HepG2 (cell line): ENCODE results near the gene CADM3. TPM values are rescaled to one million over a fixed set of nuclear protein-coding genes. Genes with fewer than 3 reads are reported as not detected.

Experiments
- ATAC-seq: fragments of 200-7000 bp; cut with Tn5 transposase; 3 replicates; pipeline ENCODE4 v1.9.1; 2020; ENCODE audit warnings: mild to moderate bottlenecking, moderate library complexity
- BruUV-seq: library from RNA; stranded (reverse); fragments of 400-500 nt; replicated peaks from 2 replicates; lab custom pipeline; 2021; lab: Mats Ljungman, UMichigan
- CTCF ChIA-PET: fragments of 300-600 bp; formaldehyde crosslinking; extraction: SDS; loops from one replicate; lab custom pipeline; 2021; ENCODE audit warnings: low total read pairs, inconsistent platforms, low intra/inter-chr PET ratio; lab: Yijun Ruan, JAX
- POLR2A ChIA-PET: fragments of 350-600 bp; sonication (Branson Sonifier 250); formaldehyde crosslinking; loops from one replicate; lab custom pipeline; 2020; ENCODE audit warnings: antibody characterized with exemption, inconsistent platforms; lab: Yijun Ruan, JAX
- DNase-seq: peaks from one replicate; pipeline ENCODE4 v3.0.0-alpha.2; 2015; ENCODE audit warnings: low spot score
- FAIRE-seq: peaks from 3 replicates; lab custom pipeline; 2011; peaks lifted over from hg19 to GRCh38; lab: Jason Lieb, UNC
- H2AFZ ChIP-seq: one replicate; pipeline ENCODE4 v1.6.1; 2011; ENCODE audit warnings: low read length, inconsistent platforms
- H3K27ac ChIP-seq: fragments of 300-600 bp; 3 replicates; pipeline ENCODE4 v1.8.0; 2011; ENCODE audit warnings: mixed run types, mild to moderate bottlenecking, mixed read lengths, low read length, inconsistent platforms; ENCODE audit not compliant: insufficient read depth; ENCODE audit errors: extremely low read length
- H3K27me3 ChIP-seq, 2 experiments: fragments of 200-600 bp in 1 of 2; 2 replicates in 1 of 2; 3 replicates in 1 of 2; pipeline versions ENCODE4 v1.6.0 to v1.8.0; 2011; ENCODE audit warnings: low read length in 2 of 2, mild to moderate bottlenecking in 2 of 2, moderate library complexity in 2 of 2, inconsistent platforms in 1 of 2; ENCODE audit not compliant: insufficient read depth in 2 of 2, control insufficient read depth in 1 of 2
- H3K36me3 ChIP-seq, 2 experiments: fragments of 200-600 bp in 1 of 2; replicated peaks in 1 of 2; 2 replicates in 1 of 2; 3 replicates in 1 of 2; pipeline versions ENCODE4 v1.5.1 to v1.8.0; 2011; ENCODE audit warnings: low read length in 2 of 2, inconsistent platforms in 1 of 2; ENCODE audit not compliant: insufficient read depth in 2 of 2, control insufficient read depth in 1 of 2
- H3K4me1 ChIP-seq: 2 replicates; pipeline ENCODE4 v1.5.1; 2012; ENCODE audit warnings: low read length, inconsistent platforms; ENCODE audit not compliant: insufficient read depth
- H3K4me2 ChIP-seq: 2 replicates; pipeline ENCODE4 v1.6.0; 2011; ENCODE audit warnings: low read depth, low read length, inconsistent platforms
- H3K4me3 ChIP-seq, 3 experiments: fragments of 200-600 bp in 1 of 3; sonication (generic), shearing (Covaris generic) in 1 of 3; replicated peaks in 1 of 3; 2 replicates each; pipeline ENCODE4 v1.5.1; 2011 to 2016; ENCODE audit warnings: low read length in 3 of 3, inconsistent platforms in 2 of 3, low read depth in 2 of 3, mild to moderate bottlenecking in 2 of 3, control low read depth in 1 of 3, mixed read lengths in 1 of 3; ENCODE audit not compliant: insufficient read depth in 1 of 3
- H3K79me2 ChIP-seq: one replicate; pipeline ENCODE4 v1.6.1; 2011; ENCODE audit warnings: low read length, inconsistent platforms; ENCODE audit not compliant: insufficient read depth
- H3K9ac ChIP-seq: 2 replicates; pipeline ENCODE4 v1.6.0; 2011; ENCODE audit warnings: mild to moderate bottlenecking, low read depth, low read length, inconsistent platforms; ENCODE audit not compliant: insufficient read depth
- H3K9me3 ChIP-seq: 2 replicates; pipeline ENCODE4 v1.5.1; 2012; ENCODE audit warnings: mild to moderate bottlenecking, low read length
- H4K20me1 ChIP-seq: 2 replicates; pipeline ENCODE4 v1.6.0; 2011; ENCODE audit warnings: inconsistent platforms, mild to moderate bottlenecking, low read length, moderate library complexity; ENCODE audit not compliant: insufficient read depth
- AGO2 ChIP-seq: fragments of 200-400 bp; formaldehyde crosslinking; optimal IDR thresholded peaks from 2 replicates; pipeline ENCODE3; 2017; ENCODE audit warnings: mild to moderate bottlenecking, low read depth, low read length, moderate library complexity
- CEBPB ChIP-seq: IDR thresholded peaks from 2 replicates; pipeline ENCODE4 v1.6.1; 2011; ENCODE audit warnings: low read depth, low read length, improper control_type of control experiment, borderline replicate concordance
- MAZ ChIP-seq, 2 experiments: sonication (generic) in 1 of 2; formaldehyde crosslinking in 1 of 2; IDR thresholded peaks; 2 replicates each; pipeline versions ENCODE4 v1.5.0 to v1.6.1; 2012 to 2020; ENCODE audit warnings: low read depth in 2 of 2, mild to moderate bottlenecking in 2 of 2, borderline replicate concordance in 1 of 2, improper control_type of control experiment in 1 of 2, low read length in 1 of 2, missing genetic modification reagents in 1 of 2, moderate library complexity in 1 of 2
- PHF8 ChIP-seq: sonication (generic); formaldehyde crosslinking; IDR thresholded peaks from 2 replicates; pipeline ENCODE4 v1.5.0; 2020; ENCODE audit warnings: missing genetic modification reagents
- ZFYVE20 ChIP-seq: sonication (generic); formaldehyde crosslinking; IDR thresholded peaks from 2 replicates; pipeline ENCODE4 v1.8.0; 2023; ENCODE audit warnings: low read depth, mild to moderate bottlenecking, moderate library complexity, missing genetic modification reagents, borderline replicate concordance
- ZNF256 ChIP-seq: sonication (generic); formaldehyde crosslinking; conservative IDR thresholded peaks from 2 replicates; pipeline ENCODE4 v1.4.0; 2020; ENCODE audit warnings: missing genetic modification reagents
- ZSCAN12 ChIP-seq: sonication (generic); formaldehyde crosslinking; IDR thresholded peaks from 2 replicates; pipeline ENCODE4 v1.9.0; 2021; ENCODE audit warnings: mild to moderate bottlenecking, missing genetic modification reagents
- WGBS: methylation state at CpG from one replicate; pipeline ENCODE4 v1.1.6; 2017; ENCODE audit warnings: low lambda C conversion rate; 5-methylcytosine and 5-hydroxymethylcytosine counted together
- in situ Hi-C: cut with HindIII; loops from 2 replicates; pipeline ENCODE4 v1.10.0; 2017; ENCODE audit warnings: low pct_unique_long_range_greater_than_20kb; ENCODE audit not compliant: extremely low pct_ligation_motif_present
- intact Hi-C: fragments of 100-400 bp; cut with micrococcal nuclease; formaldehyde crosslinking; loops from one replicate; pipeline ENCODE4 v1.10.0; 2022; ENCODE audit not compliant: unreplicated experiment
- polyA plus RNA-seq, 8 experiments: library from polyadenylated mRNA; depleted of rRNA in 3 of 8; stranded (reverse) in 7 of 8; unstranded in 1 of 8; fragments of >200 nt; fragmentation: Illumina TruSeq in 4 of 8; extraction: Trizol in 4 of 8; gene quantifications; 2 replicates each; pipeline versions ENCODE4 v1.2.1 to v1.2.3, GENCODE V29; 2011 to 2016; ENCODE audit warnings: low read depth in 4 of 8, missing spikeins in 1 of 8, mixed read lengths in 1 of 8; ENCODE audit not compliant: insufficient read depth in 1 of 8
- total RNA-seq, 5 experiments: library from RNA; depleted of rRNA; stranded (reverse); fragments of >200 nt; fragmentation: Illumina TruSeq; extraction: Trizol; gene quantifications; 2 replicates each; pipeline ENCODE4 v1.2.3, GENCODE V29; 2016; ENCODE audit warnings: low read depth in 1 of 5

CADM3 gene
- total and polyA plus RNA-seq, 2 of the 13 experiments (the other 11 are each of a cell fraction or from before 2014, with no cell fraction given), result not detected

DNA sequence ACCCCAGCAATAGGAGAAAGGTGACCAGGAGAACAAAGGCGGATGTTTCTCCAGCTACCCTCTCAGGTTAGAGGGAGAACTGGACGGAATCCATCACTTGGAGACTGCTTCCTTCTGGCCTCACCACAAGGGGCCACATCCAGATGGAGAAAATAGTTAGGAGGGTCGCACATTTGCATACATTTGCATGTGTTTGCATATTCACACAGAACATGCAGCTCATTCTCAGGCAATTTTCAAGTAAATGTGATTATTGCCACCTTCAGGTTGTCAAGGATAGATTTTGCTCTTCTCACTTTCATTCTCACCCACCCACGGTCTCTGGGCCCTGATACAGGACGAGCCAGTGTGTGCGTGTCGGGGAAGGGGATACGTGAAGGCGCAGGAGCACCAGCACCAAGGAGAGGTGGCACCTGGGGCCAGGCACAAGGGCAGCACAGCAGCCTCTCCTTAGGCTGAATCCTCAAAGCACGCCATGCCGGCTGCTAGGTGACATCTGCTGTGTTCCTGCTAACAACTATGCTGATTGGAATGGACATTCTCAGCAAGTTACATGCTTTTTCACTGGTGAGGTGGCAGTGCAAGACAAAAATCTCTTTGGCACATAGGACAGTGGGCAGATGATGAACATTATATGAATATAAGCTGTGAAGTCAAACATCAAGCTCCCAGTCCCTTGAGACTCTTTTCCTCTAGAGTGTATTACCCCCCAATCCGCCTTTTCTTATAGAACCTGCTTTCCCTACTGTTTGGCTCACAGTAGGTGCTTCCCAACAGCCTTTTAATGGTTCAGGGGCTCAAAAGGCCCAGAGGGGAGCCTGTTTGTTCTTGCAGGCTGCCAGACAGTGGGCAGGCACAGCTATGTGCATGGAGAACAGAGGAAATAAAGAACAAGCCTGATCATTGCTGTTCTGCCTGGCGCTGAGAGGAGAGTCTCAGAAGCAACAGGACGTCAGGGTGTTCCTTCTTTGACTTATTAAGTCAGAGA is 47.5 kb downstream of the CADM3 start:
- ATAC-seq (no peak), FAIRE-seq (no peak)
- in situ Hi-C loops, result no loop called here

DNA sequence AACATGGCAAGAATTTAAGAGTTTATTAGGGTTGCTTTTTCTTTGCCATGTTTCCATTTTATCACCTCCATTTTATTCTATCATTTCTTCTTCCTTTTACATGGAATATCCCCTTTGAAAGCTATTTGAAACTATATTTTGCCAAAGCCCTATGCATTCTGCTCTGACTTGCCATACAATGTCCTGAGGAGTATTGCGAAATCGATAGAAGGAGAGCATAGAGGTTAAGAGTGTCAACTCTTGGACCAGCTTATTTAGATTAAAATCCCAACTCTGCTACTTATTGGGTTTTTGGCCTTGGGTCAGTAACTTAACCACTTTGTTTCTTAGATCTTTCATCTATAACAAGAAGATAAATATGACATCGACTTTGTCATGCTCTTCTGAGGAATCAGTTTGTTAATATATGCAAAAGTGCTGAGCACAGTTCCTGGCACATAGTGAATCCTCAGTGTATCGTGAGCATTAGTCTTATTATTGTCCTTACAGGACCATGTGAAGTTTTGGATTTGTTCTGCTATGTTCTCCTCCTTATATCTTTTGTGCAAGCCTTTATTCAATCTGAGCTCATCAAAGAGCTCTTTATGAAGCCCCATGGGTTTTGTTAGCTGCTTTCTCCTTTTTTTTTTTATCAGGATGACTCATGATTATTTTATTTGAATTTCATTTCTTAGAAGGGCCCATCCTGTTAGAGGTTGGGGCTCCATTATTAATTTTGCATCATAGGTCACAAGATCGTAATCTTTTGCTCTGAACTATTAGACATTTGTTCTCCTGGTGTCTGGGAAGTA is 50.9 kb downstream of the CADM3 start:
- no peak overlapping the region for H3K4me3 ChIP-seq
- intact Hi-C loops, result no loop called here
- H3K79me2 ChIP-seq, result no peaks in the 10 kb centered on the region
- H3K27ac ChIP-seq, result no peak overlapping the region
- no peak overlapping the region for H3K4me2 ChIP-seq
- H2AFZ ChIP-seq, result no peak overlapping the region
- DNase-seq (no peak), ATAC-seq (no peak), FAIRE-seq (no peak)
- peak; percentile 89 for TF ChIP-seq CEBPB
- no peak for TF ChIP-seq MAZ (IDR thresholded peaks at IDR 0.05; ENCODE audit: borderline replicate concordance, low read depth, low read length)
- TF ChIP-seq MAZ (CRISPR knock-in tag; IDR thresholded peaks at IDR 0.05; ENCODE audit: low read depth), result no peak
- TF ChIP-seq ZNF256, result no peak
- no peak for TF ChIP-seq ZFYVE20 (CRISPR knock-in tag)
- WGBS, result 39% methylated on average over 5 of the region's 5 CpGs
- H3K27me3 ChIP-seq, result no peaks in the 10 kb centered on the region
- H3K4me1 ChIP-seq, result no peaks in the 10 kb centered on the region
- no peaks in the 10 kb centered on the region for H3K9me3 ChIP-seq
- H3K9ac ChIP-seq, result no peak overlapping the region
- no TSS peak for BruUV-seq
- ChIA-PET POLR2A (no interaction called here), CTCF (no interaction called here)
- no peaks in the 10 kb centered on the region for H3K36me3 ChIP-seq
- H4K20me1 ChIP-seq, result no peaks in the 10 kb centered on the region
- in situ Hi-C loops, result no loop called here

More for the DNA sequence above, 47.5 kb downstream of the CADM3 start:
- no peaks in the 10 kb centered on the region for H3K9me3 ChIP-seq
- BruUV-seq, result no TSS peak
- H3K79me2 ChIP-seq, result no peaks in the 10 kb centered on the region
- no peak overlapping the region for H3K9ac ChIP-seq
- no peak overlapping the region for H2AFZ ChIP-seq
- intact Hi-C loops, result no loop called here
- WGBS, result 49% methylated on average over 14 of the region's 14 CpGs
- H3K27ac ChIP-seq, result no peak overlapping the region
- H3K36me3 ChIP-seq, result no peaks in the 10 kb centered on the region
- TF ChIP-seq ZSCAN12 (CRISPR knock-in tag), result no peak
- TF ChIP-seq AGO2, result no peak
- no peak for TF ChIP-seq PHF8 (CRISPR knock-in tag)
- H3K4me2 ChIP-seq, result no peak overlapping the region
- ChIA-PET POLR2A (no interaction called here), CTCF (no interaction called here)
- DNase-seq, result no peak
- H3K4me3 ChIP-seq, result no peak overlapping the region
- no peaks in the 10 kb centered on the region for H4K20me1 ChIP-seq
- H3K27me3 ChIP-seq, result no peaks in the 10 kb centered on the region
- no peaks in the 10 kb centered on the region for H3K4me1 ChIP-seq
